Smooth muscle cell of bladder (primary cell): Measurements from ENCODE around the gene NTSR2. TPM values are rescaled to one million over a fixed set of nuclear protein-coding genes. Genes with fewer than 3 reads are reported as not detected.

Experiments
- total RNA-seq: library from RNA; depleted of rRNA; stranded (reverse); fragments of >200 nt; gene quantifications from 2 replicates; pipeline ENCODE4 v1.2.3, GENCODE V29; 2014

Gene NTSR2, protein sequence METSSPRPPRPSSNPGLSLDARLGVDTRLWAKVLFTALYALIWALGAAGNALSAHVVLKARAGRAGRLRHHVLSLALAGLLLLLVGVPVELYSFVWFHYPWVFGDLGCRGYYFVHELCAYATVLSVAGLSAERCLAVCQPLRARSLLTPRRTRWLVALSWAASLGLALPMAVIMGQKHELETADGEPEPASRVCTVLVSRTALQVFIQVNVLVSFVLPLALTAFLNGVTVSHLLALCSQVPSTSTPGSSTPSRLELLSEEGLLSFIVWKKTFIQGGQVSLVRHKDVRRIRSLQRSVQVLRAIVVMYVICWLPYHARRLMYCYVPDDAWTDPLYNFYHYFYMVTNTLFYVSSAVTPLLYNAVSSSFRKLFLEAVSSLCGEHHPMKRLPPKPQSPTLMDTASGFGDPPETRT
- total RNA-seq: under 0.01 TPM in 1 of 2 replicates, not detected in the other

DNA sequence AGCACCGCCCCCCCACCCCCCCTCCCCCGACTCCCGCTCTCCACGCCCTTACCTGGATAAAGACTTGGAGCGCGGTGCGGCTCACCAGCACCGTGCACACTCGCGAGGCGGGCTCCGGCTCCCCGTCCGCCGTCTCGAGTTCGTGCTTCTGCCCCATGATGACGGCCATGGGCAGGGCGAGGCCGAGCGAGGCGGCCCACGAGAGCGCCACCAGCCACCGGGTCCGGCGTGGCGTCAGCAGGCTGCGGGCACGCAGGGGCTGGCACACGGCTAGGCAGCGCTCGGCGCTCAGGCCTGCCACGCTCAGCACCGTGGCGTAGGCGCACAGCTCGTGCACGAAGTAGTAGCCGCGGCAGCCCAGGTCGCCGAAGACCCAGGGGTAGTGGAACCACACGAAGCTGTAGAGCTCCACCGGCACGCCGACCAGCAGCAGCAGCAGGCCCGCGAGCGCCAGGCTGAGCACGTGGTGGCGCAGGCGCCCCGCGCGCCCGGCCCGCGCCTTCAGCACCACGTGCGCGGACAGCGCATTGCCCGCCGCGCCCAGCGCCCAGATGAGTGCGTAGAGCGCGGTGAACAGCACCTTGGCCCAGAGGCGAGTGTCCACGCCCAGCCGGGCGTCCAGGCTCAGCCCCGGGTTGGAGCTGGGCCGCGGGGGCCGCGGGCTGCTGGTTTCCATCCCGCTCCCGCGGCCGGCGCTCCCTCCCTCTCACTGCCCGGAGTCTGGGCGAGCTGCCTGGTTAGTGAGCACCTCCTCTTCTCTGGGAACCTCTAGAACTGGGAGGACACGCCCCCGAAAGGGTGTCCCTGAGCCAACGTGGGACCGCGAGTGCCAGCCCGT is at the start of gene NTSR2:
Gene NTSR2, minus strand, starts transcription at position 742 of the 838 bp plus-strand sequence. Its CDS starts 66 bp downstream, at position 676.

Other genes with a start within 250 kb of the NTSR2 start
- gene E2F6, start 204.0 kb downstream of the NTSR2 start, total RNA-seq: 7.8 and 9.0 TPM in 2 replicates
- gene GREB1, start 136.2 kb downstream of the NTSR2 start, total RNA-seq: 1.3 and 2.1 TPM in 2 replicates
- gene LPIN1, start 76.4 kb upstream of the NTSR2 start, total RNA-seq: 53.5 and 61.3 TPM in 2 replicates